Spleen (tissue), 7 donors: Measurements from ENCODE around the gene ZNF619.

Experiments used
- CTCF ChIP-seq, 11 experiments: fragments of 200-600 bp in 7 of 11; fragments of 450-650 bp in 4 of 11; sonication (generic) in 4 of 11; IDR thresholded peaks in 8 of 11; conservative IDR thresholded peaks in 3 of 11; 1 replicate in 7 of 11; 2 replicates in 4 of 11; pipeline versions ENCODE4 v1.4.0 to v1.8.0; 2016 to 2021; ENCODE audit warnings: antibody characterized with exemption in 11 of 11, inconsistent platforms in 4 of 11, mild to moderate bottlenecking in 1 of 11
- POLR2A ChIP-seq, 3 donors: fragments of 450-650 bp; IDR thresholded peaks; one replicate each; pipeline ENCODE4 v1.5.1; 2017; ENCODE audit warnings: antibody characterized with exemption in 3 of 3, mild to moderate bottlenecking in 1 of 3
- POLR2AphosphoS5 ChIP-seq, 3 donors: sonication (generic); formaldehyde crosslinking; IDR thresholded peaks; one replicate each; pipeline ENCODE4 v1.5.1; 2017; ENCODE audit warnings: antibody characterized with exemption in 3 of 3
- donor health status: DM: no; HTN: no; CAD: no; lungs with moderate emphysema.
- donor health status: DM: no; HTN: no; CAD: no.
- donor health status: DM: no; HTN: no; CAD: no.

GRCh38 chr3:40518848-40519247, 41.9 kb downstream of the ZNF619 start:
- TF ChIP-seq CTCF (IDR thresholded peaks at IDR 0.05 in 8 of 11, conservative IDR thresholded peaks at IDR 0.05 in 3 of 11), result no peak
- no peak for TF ChIP-seq POLR2A (IDR thresholded peaks at IDR 0.05)
- TF ChIP-seq POLR2AphosphoS5 (IDR thresholded peaks at IDR 0.05), result no peak
